Measurements from ENCODE around the gene CYTH4.

DNA sequence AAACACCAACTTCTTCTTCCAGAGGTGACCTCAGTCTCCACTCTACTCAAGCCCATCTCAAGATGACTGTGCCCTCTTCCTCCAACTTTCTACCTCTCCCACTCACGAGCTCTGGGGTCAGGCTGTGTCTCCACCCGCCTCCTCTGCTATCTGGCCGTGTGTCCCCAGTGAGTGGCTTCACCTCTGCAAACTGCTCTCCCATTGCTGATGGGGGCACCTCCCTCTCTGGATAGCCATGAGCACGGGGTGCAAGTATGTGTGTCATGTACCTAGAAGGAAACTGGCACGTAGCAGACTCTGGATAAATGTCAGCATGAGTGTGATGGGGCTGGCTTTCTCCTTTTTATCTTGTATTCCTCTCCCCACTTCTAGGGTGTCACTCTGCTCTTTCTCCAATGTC, 20.0 kb upstream of the CYTH4 start:
- no peak for TF ChIP-seq CTCF (IDR thresholded peaks at IDR 0.05)
- TF ChIP-seq POLR2A (IDR thresholded peaks at IDR 0.05), result no peak

All from uterus (tissue), 2 donors.